Measurements from ENCODE around the gene OR5AU1. TPM values are rescaled to one million over a fixed set of nuclear protein-coding genes. Genes with fewer than 3 reads are reported as not detected.
A peak's percentile ranks its signal among the peaks of the same experiment; 100 is the strongest.

The OR5AU1 gene
- polyA plus RNA-seq, 1 of the 3 experiments (the other 2 are of a cell fraction): not detected

DNA sequence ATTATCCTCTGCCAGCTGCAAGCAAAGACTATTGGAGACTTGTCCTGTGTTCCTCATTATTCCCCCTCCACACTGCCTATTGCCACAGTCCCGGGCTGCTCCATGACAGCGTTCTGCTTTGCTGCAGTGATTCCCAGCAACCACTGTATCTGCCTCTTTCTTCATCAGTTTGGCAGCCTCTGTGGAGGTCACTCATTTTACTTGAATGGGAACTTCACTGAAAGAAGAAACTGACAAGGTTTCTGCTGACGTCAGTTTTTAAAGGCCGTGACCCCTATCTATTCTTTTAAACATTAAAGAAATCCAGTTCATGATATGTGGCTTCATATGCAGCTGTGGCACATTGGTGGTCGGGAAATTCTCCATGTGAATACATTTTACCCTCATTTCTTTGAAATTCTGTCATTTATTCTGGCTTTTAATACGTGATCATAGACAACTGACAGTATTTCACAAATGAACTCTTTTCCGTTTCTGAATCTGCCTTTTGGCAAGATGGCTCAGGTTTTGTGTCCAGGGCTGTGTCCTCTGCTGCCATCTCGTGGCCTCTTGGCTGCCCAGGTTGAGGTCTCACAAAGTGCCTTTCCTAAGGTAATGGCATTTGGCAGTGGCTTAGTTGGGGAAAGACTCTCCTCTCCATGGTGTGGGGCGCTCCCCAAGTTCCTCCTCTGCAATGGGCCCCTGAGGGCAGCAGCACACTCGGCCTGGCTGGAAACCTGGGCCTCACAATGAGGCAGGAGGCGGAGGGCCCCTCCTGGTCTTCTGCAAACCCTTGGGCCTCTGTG is 49.2 kb downstream of the OR5AU1 start:
- peak overlapping the region; percentile 85 for H2AFZ ChIP-seq (ENCODE audit: low read depth)
- WGBS (ENCODE audit: low lambda C conversion rate): 36% methylated on average over 11 of the region's 11 CpGs
- H3F3A ChIP-seq (replicated peaks; ENCODE audit: insufficient read depth): peaks cover 10% of the 10 kb centered on the region
- H3K79me2 ChIP-seq (ENCODE audit: insufficient read depth): no peaks in the 10 kb centered on the region
- ChIA-PET CTCF (interaction anchor here (0.6 to 20.5 kb wide), 13 partner anchors 9 to 136 kb away, joined by 3 to 555 read pairs (median 4); partner anchors contain the start of genes ARHGEF40 and NDRG2), POLR2A (no interaction called here)
- H3K36me3 ChIP-seq (replicated peaks in 1 of 2; ENCODE audit: control insufficient read depth in 1 of 2, insufficient read depth in 2 of 2, low read length in 1 of 2): no peaks in the 10 kb centered on the region
- peaks cover 10 to 29% of the 10 kb centered on the region in 2 experiments for H3K4me1 ChIP-seq (ENCODE audit: control insufficient read depth in 1 of 2, insufficient read depth in 2 of 2, low read depth in 1 of 2, low read length in 1 of 2)
- no peaks in the 10 kb centered on the region for H3K27me3 ChIP-seq (ENCODE audit: insufficient read depth)
- H3K4me2 ChIP-seq: peak overlapping the region; percentile 9; the same call in 1 of the 2 replicates
- peak overlapping the region in 1 of 2 experiments; percentile 40; a peak in 2 of 4 replicates for H3K27ac ChIP-seq (ENCODE audit: low read depth in 2 of 2, low read length in 1 of 2)
- TF ChIP-seq MXI1 (IDR thresholded peaks at IDR 0.05; ENCODE audit: low read depth, low read length): peak; percentile 30; the same call in 1 of the 2 replicates
- TF ChIP-seq CHD2 (IDR thresholded peaks at IDR 0.05; ENCODE audit: low read length, partially characterized antibody): no peak
- TF ChIP-seq FOXM1 (IDR thresholded peaks at IDR 0.05; ENCODE audit: low read depth): no peak
- TF ChIP-seq, protein P1, sequence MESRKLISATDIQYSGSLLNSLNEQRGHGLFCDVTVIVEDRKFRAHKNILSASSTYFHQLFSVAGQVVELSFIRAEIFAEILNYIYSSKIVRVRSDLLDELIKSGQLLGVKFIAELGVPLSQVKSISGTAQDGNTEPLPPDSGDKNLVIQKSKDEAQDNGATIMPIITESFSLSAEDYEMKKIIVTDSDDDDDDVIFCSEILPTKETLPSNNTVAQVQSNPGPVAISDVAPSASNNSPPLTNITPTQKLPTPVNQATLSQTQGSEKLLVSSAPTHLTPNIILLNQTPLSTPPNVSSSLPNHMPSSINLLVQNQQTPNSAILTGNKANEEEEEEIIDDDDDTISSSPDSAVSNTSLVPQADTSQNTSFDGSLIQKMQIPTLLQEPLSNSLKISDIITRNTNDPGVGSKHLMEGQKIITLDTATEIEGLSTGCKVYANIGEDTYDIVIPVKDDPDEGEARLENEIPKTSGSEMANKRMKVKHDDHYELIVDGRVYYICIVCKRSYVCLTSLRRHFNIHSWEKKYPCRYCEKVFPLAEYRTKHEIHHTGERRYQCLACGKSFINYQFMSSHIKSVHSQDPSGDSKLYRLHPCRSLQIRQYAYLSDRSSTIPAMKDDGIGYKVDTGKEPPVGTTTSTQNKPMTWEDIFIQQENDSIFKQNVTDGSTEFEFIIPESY (IDR thresholded peaks at IDR 0.05; ENCODE audit: borderline replicate concordance, low read depth): no peak
- no peak for TF ChIP-seq NRF1 (IDR thresholded peaks at IDR 0.05; ENCODE audit: low read depth, low read length)
- TF ChIP-seq EZH2phosphoT487 (IDR thresholded peaks at IDR 0.05; ENCODE audit: borderline replicate concordance, low read depth): no peak
- TF ChIP-seq SIN3A (IDR thresholded peaks at IDR 0.05; ENCODE audit: borderline replicate concordance, low read depth, low read length): no peak
- no peak for TF ChIP-seq ELF1 (IDR thresholded peaks at IDR 0.05)
- no peak for TF ChIP-seq RFX5 (IDR thresholded peaks at IDR 0.05; ENCODE audit: low read length)
- TF ChIP-seq, protein P2, sequence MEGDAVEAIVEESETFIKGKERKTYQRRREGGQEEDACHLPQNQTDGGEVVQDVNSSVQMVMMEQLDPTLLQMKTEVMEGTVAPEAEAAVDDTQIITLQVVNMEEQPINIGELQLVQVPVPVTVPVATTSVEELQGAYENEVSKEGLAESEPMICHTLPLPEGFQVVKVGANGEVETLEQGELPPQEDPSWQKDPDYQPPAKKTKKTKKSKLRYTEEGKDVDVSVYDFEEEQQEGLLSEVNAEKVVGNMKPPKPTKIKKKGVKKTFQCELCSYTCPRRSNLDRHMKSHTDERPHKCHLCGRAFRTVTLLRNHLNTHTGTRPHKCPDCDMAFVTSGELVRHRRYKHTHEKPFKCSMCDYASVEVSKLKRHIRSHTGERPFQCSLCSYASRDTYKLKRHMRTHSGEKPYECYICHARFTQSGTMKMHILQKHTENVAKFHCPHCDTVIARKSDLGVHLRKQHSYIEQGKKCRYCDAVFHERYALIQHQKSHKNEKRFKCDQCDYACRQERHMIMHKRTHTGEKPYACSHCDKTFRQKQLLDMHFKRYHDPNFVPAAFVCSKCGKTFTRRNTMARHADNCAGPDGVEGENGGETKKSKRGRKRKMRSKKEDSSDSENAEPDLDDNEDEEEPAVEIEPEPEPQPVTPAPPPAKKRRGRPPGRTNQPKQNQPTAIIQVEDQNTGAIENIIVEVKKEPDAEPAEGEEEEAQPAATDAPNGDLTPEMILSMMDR (IDR thresholded peaks at IDR 0.05): peak; percentile 95
- TF ChIP-seq YY1 (IDR thresholded peaks at IDR 0.05; ENCODE audit: low read depth): peak; percentile 64; the same call in 1 of the 2 replicates
- TF ChIP-seq, protein P3, sequence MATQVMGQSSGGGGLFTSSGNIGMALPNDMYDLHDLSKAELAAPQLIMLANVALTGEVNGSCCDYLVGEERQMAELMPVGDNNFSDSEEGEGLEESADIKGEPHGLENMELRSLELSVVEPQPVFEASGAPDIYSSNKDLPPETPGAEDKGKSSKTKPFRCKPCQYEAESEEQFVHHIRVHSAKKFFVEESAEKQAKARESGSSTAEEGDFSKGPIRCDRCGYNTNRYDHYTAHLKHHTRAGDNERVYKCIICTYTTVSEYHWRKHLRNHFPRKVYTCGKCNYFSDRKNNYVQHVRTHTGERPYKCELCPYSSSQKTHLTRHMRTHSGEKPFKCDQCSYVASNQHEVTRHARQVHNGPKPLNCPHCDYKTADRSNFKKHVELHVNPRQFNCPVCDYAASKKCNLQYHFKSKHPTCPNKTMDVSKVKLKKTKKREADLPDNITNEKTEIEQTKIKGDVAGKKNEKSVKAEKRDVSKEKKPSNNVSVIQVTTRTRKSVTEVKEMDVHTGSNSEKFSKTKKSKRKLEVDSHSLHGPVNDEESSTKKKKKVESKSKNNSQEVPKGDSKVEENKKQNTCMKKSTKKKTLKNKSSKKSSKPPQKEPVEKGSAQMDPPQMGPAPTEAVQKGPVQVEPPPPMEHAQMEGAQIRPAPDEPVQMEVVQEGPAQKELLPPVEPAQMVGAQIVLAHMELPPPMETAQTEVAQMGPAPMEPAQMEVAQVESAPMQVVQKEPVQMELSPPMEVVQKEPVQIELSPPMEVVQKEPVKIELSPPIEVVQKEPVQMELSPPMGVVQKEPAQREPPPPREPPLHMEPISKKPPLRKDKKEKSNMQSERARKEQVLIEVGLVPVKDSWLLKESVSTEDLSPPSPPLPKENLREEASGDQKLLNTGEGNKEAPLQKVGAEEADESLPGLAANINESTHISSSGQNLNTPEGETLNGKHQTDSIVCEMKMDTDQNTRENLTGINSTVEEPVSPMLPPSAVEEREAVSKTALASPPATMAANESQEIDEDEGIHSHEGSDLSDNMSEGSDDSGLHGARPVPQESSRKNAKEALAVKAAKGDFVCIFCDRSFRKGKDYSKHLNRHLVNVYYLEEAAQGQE (IDR thresholded peaks at IDR 0.05; ENCODE audit: low read depth, low read length): no peak
- peak; percentile 85 for TF ChIP-seq RAD21 (IDR thresholded peaks at IDR 0.05; ENCODE audit: low read length)
- peak; percentile 89 for TF ChIP-seq SMC3 (IDR thresholded peaks at IDR 0.05; ENCODE audit: low read depth, low read length)
- H3K9me3 ChIP-seq: no peaks in the 10 kb centered on the region
- no peaks in the 10 kb centered on the region for H3K9me2 ChIP-seq
- peak; percentile 71 for DNase-seq
- H3K9ac ChIP-seq: no peak overlapping the region
- H3K4me3 ChIP-seq (ENCODE audit: low read depth in 2 of 2, low read length in 1 of 2): peak overlapping the region in 1 of 2 experiments; percentile 39; a peak in 1 of 4 replicates
- H4K20me1 ChIP-seq (ENCODE audit: insufficient read depth): no peaks in the 10 kb centered on the region

Data from SK-N-SH (cell line).